Measurements from ENCODE around the gene ZBTB26.
"Not testable (repeated sequence)": the region's sequence is repeated elsewhere in the genome, so short reads cannot be mapped to it uniquely, and the experiment has no call there.

ZBTB26 gene

DNA sequence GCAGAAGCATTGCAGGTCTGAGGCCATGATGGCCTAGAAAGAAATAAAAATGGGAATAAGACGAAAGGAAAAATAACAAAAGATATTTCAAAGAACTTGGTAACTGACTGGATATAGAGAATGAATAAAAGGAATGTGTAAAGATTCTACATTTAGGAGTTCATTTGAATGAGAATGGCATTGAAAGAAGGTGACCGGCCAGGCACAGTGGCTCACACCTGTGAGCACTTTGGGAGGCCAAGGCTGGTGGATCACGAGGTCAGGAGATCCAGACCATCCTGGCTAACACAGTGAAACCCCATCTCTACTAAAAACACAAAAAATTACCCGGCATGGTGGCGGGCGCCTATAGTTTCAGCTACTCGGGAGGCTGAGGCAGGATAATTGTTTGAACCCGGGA, 8.6 kb downstream of the ZBTB26 start:
- no peak for DNase-seq

DNA sequence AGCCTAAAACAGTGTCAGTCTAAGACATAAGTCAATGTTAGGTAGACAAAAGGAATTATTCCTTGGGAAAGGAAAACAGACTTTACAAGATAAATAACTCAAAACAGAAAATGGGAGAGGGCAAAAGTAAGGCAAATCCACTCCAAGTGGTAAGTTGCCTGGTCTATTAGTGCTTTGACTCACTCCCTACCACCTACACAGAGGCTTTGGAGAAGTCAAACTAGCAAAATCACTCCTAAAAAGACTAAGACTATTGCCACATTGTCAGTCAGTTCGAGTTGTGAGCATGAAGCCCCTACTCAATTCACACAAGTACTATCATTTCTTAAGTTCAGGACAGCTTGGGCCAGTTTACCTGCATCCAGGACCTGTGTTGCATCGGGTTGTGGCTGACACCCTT, 13.0 kb downstream of the ZBTB26 start:
- no peak for DNase-seq

DNA sequence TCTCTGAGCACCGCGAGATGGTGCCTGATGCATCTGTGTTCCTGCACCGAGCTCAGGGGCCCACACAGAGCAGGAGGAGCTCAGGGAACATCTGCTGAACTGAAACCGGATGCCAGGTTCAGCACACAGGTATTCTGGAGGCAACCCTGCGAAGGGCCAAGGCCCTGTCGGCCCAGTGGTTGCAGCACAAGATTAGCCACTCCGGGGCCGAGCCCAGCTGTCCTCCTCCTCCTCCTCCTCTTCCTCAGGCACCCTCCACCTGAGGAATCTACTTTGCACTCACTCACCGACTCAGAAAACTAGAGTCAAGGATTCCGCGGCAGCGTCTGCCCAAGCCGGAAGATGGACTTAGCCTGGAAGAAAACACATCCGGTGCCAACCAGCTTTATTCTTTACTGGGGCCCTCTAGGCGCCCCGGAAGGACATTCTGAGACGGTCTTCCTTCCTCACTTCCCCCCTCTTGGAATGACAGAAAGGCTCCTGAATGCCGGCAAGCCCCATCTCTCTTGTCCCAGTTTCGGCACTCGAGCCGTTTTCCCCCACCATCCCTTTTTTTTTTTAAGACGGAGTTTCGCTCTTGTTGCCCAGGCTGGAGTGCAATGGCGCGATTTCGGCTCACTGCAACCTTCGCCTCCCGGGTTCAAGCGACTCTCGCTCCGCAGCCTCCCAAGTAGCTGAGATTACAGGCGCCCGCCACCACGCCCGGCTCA, 18.2 kb downstream of the ZBTB26 start, which contains the start of gene ZBTB6:
TSS of gene ZBTB6 (minus strand) at position 360 of the 710 bp plus-strand sequence. CDS start 1,251 bp downstream, outside the sequence.
- DNase-seq = peak; percentile 81

DNA sequence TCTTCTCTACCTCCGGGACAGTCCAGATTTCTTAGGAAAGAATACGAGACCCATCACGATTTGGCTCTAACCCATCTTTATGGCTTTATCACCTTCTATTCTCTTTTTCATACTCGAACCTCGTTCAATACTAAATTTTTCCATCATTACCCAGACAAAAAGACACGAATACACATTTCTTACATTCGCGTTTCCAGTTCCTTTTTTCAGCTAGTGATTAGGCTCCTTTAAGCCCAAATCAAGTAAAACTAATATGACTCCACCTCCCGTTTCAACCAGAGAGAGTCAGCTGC, 18.7 kb downstream of the ZBTB26 start:
- no peak for DNase-seq

DNA sequence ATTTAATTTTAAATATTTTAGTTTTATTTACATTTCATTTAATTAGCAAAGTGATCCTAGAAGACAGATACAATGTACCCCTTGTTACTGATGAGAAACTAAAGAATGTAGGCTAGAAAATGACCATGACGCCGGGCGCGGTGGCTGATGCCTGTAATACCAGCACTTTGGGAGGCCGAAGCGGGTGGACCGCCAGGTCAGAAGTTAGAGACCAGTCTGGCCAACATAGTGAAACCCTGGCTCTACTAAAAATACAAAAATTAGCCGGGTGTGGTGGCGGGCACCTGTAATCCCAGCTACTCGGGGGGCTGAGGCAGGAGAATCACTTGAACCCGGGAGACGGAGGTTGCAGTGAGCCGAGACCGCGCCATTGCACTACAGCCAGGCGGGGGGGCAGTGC, 25.2 kb downstream of the ZBTB26 start:
- not testable (repeated sequence) for DNase-seq

DNA sequence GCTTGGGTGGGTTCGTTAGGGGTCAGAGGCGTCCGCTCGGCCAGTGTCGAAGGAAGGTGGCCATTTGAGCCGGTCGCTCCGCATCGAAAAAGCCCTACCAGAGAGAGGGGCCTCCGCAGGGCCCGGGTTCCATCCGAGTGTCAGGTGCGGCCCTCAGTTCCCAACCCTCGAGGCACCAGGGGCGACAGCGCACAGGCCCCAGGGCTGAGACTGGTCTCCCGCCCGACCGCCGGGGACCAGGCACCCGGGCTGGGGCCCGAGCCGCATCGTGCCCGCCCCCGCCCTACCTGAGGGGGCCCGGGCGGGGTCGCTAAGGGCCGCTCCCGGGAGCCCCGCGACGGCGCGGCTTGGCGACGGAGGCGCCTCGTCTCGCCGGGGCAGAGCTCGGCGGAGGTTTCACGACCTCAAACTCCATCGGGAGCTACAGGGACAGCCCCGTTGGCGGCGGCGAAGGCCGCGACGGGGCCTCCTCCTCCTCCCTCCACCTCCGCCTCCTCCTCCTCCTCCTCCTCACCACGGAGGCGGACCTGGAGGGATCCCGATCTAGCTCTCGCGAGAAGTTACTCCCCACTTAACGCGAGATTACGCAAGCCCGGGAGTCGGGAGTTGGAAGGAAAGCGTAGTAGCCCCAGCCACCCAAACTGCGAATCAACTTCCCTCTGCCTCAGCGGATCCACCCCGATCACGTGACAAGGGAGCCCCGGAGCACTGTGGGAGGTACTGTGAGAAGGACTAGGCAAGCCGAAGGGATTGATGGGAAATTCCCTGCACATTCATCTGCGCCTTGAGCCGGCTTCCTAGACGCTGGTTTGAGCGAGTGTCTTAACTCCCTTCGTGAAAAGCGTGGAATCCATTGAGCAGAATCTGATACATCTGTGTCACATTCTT, 26.2 kb downstream of the ZBTB26 start, which contains the start of gene RC3H2:
TSS of gene RC3H2 (minus strand) at position 537 of the 888 bp plus-strand sequence. CDS start 7,850 bp downstream, outside the sequence.
- peak; percentile 99 for DNase-seq

DNA sequence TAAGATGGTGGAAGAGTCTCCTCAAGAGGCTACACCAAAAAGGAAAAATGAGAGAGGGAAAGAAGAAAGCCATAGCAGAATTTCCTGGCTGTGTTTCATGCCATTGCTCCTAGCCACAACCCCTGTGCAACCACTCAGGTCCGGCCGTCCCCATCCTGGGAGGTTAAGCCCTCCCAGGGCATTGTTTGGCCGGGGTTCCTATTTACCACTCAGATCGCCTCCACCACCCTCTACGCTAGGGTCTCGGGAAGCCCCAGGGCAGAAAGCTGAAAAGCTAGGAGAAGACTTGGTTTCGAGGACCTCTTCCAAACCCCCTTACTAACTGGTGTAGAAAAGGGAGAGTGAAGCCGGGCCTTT, 26.9 kb downstream of the ZBTB26 start:
- DNase-seq = peak; percentile 37

DNA sequence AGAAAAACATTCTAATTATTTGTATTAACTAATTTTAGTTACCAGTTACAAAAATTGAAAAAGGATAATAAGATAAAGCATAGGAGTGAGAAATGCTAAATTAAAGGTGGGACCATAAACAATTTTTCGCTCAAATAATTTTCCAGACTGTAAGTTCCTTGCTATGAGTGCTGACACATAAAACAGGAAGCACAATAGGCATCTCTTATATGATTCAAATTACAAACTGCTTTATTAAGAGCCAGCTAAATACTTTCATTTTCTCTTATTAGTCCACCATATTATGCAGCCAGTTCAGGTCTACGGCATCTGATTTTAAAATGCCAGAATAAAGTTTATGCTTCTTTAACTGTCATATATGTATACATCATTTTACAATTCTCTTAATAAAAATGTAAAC, 30.5 kb downstream of the ZBTB26 start:
- DNase-seq = peak; percentile 54

DNA sequence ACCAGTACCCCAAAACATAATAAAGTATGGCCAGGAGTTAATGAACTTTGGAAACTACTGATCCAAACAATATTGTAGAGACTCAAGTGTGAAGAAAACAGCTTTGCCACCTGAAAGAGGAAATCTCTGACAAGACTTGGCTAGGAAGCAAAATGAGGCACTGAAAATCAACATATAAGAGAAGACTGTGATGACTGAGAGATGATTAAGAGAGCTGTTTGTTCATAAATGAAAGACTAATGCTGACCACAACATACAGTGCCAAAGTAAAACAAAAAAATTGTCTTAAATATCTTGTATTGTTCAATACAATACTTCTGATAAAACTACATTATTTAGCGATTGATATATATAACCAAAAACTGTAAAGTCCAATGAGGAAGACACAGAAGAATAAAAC, 33.3 kb downstream of the ZBTB26 start:
- DNase-seq = no peak

DNA sequence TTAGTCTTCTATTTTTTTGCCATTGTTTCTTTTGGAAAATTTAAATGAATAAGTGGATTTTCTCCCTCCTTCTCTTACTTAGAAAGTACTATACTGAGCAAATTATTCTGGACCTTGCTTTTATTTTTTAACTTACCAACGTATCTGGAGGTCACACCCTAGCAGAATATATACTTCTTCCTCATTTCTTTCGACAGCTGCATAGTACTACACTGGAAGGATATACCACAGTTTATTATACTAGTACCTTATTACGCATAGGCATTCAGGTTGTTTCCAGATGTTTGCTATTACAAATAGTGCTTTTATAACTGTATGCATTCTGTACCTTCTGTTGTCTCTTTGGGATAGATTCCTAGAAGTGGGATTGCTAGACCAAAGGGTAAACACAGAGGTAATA, 42.8 kb downstream of the ZBTB26 start:
- no peak for DNase-seq

DNA sequence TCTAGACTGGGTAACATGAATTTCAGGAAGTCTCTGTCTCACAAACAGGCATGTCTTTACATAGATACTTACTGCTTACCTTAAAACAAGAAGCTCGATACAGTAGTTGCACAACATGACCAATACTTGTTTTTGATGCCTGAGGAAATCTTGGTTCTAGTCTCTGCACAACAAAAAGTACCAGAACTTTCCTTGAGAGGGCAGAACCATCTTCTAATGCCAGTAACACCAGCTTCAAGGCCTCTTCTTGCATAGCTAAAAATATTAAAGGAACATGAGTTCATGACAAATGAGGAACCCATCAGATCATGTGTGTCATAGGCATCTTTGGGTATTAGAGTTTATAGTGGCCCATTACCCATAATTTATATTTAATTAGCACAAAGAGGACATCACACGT, 48.2 kb downstream of the ZBTB26 start:
- DNase-seq = no peak

DNA sequence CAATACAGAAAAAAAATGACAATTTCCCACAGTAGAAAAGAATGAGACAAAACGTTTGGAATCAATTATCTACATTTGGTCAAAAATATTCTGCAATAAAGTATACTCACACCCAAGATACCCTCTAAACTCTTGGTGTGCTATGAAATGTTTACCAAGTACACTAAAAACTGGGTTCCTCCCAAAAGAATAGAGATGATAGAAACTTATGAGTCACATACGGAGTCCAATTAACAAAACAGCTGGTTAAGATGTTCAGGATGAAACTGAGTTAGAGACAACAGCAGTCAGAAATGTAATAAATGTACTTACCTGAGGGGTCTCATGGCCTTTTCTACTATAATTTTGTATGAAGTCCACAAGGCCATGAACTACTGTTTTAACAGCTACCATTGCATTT, 51.9 kb downstream of the ZBTB26 start:
- no peak for DNase-seq

DNA sequence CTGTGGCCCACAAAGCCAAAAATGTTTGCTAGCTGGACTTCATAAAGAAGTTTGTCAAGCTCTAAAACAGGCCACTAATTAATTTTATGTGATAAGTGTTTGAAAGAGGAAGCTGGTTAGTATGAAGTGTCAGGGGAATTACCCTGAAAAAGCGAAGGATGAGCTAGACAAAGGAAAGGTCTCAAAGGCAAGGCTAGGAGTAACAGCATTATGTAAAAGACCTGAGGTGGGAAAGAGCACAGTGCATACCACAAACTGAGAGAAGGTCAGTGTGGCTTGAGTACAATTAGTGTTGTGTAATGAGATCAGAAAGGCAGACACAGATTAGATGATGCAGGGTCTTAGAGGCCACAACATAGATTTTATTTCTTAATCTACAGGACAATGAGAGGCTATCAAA, 55.8 kb downstream of the ZBTB26 start:
- DNase-seq = no peak

DNA sequence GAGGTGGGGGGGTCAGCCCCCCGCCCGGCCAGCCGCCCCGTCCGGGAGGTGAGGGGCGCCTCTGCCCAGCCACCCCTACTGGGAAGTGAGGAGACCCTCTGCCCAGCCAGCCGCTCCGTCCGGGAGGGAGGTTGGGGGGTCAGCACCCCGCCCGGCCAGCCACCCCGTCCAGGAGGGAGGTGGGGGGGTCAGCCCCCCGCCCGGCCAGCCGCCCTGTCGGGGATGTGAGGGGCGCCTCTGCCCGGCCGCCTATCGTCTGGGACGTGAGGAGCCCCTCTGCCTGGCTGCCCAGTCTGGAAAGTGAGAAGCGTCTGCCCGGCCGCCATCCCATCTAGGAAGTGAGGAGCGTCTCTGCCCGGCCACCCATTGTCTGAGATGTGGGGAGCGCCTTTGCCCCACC, 64.0 kb downstream of the ZBTB26 start:
- DNase-seq = not testable (repeated sequence)

DNA sequence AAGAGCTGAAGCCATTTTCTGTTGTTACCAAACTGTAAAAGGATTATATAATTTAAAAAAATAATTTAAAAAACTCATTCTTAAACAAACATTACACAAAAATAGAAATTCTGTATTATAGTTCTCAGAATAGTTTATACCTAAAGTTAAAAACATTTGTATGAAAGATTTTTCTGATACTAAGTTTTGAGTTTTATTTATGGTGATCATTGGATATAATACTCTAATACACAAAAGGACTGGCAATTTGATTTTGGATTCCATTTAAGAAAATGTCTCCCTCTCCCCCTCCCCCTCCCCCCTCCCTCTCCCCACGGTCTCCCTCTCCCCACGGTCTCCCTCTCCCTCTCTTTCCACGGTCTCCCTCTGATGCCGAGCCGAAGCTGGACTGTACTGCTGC, 65.2 kb downstream of the ZBTB26 start:
- no peak for DNase-seq

All from CD4-positive, alpha-beta T cell treated with Interleukin-17A for 1 hour (primary cell).